ENCODE measurements around the gene ARID1B.

DNA sequence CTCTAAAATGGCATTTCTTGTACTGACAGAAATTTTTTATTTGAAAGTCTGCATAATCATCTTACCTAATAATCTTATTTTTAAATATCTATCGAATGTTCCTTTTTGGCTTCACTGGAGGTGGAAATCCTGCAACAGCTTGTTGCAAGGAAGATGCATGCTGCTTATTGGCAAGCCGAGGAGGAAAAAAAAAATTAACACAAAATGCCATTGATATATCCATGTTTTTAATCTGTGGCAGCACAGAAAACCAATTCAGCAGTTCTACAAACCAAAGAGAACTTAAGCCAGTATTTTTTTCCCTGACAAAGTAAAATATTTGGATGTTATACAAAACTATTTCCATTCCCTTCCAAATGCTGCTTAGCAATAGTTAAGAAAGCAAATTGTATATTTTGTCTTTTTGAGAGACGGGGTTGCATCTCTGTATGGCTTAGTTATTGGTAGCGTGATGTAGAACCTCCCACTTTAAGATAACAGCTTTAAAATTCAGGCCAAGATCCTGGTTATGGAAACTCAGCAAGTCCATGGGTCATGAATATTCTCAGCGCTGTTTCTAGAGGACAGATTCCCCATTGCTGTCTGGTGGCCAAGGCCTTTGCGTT is 314.8 kb downstream of the ARID1B start:
- TF ChIP-seq CTCF (IDR thresholded peaks at IDR 0.05) (no peak), POLR2A (IDR thresholded peaks at IDR 0.05) (no peak)
